Stimulated activated CD4-positive, alpha-beta T cell treated with anti-CD3 and anti-CD28 coated beads, Interleukin-15, amount 100 ng/mL, for 24 hours (primary cell): ENCODE measurements around the gene TAF7.
"Not testable (repeated sequence)": the region's sequence is repeated elsewhere in the genome, so short reads cannot be mapped to it uniquely, and the experiment has no call there.

Source experiments
- DNase-seq: peaks from one replicate; pipeline ENCODE4 v3.0.0-alpha.2; 2020

Gene TAF7

GRCh38 chr5:141320225-141321169 is at the start of gene TAF7:
Gene TAF7 (minus strand): TSS chr5:141320784. CDS start chr5:141320044, 740 bp downstream.
- DNase-seq, result peak; percentile 92

- DNase-seq, result no peak
These were observed 45.7 kb upstream of the TAF7 start for GRCh38 chr5:141366016-141366896.

- no peak for DNase-seq
These were observed 43.5 kb upstream of the TAF7 start, which contains the start of gene PCDHGA5 for GRCh38 chr5:141363952-141364660. Gene PCDHGA5 (plus strand): TSS chr5:141364162. CDS start chr5:141364331, 169 bp downstream.

DNA sequence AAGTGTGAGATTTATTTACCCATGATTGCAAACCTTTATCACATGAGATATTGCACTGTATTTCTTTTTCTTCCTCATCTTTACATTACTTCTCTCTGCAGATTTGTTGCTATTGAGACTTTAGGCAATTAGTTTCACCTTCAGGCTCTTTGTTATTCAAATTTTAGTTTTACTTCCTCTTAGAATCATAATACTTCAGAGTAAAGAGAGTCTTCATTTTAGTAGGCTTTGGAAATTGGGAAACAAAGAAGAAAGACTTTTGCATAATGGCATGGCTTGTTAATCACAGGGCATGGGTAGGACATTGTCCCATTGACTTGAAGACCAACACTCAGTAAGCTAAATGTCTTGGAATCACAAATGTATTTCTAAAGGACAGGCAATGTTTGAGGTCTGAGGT is 42.1 kb upstream of the TAF7 start:
- no peak for DNase-seq

DNA sequence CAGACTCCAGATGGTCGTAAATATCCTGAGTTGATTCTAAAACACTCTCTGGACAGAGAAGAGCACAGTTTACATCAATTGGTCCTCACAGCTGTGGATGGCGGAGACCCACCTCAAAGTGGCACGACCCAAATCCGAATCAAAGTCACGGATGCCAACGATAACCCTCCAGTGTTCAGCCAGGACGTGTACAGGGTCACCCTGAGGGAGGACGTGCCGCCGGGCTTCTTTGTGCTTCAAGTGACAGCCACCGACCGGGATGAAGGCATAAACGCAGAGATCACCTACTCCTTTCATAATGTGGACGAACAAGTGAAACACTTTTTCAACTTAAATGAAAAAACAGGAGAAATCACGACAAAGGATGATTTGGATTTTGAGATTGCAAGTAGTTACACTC is 40.1 kb upstream of the TAF7 start:
- DNase-seq, result no peak

DNA sequence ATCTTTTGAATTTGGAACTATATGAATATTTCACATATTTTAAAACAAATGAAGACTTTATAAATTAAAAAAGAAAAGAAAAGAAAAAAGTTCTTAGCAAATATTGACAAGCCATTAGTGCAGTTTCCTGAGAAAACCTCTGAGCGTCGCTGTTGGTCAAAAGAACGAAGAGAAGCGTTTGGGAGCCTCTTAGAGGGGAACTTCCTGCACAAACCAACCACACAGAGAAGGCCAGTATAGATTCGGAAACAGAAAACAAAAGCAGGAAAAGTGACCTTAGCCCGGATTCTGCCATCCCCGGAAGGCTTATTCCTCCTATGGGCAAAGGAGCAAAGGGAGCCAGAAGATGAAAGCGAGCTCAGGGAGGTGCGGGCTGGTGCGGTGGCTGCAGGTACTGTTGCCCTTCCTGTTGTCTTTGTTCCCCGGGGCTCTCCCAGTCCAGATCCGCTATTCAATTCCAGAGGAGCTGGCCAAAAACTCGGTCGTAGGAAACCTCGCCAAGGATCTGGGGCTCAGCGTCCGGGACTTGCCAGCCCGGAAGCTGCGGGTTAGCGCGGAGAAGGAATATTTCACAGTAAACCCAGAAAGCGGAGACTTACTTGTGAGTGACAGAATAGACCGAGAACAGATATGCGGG is 39.3 kb upstream of the TAF7 start, which contains the start of gene PCDHGB2:
PCDHGB2 (plus strand) TSS at position 205 of the 637 bp plus-strand sequence; CDS start at position 347, 142 bp downstream.
- no peak for DNase-seq

GRCh38 chr5:141356950-141357349 is 36.4 kb upstream of the TAF7 start:
- DNase-seq, result no peak

- DNase-seq, result no peak
These were observed 35.5 kb upstream of the TAF7 start for GRCh38 chr5:141356133-141356532.

DNA sequence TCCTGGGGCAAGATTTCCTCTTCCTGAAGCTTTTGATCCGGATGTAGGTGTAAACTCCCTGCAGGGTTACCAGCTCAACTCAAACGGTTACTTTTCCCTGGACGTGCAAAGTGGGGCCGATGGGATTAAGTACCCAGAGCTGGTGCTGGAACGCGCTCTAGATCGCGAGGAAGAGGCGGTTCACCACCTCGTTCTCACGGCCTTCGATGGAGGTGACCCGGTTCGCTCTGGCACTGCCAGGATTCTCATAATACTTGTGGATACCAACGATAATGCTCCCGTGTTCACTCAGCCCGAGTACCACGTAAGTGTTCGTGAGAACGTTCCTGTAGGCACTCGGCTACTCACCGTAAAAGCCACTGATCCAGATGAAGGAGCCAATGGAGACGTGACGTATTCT is 35.1 kb upstream of the TAF7 start:
- DNase-seq, result no peak

DNA sequence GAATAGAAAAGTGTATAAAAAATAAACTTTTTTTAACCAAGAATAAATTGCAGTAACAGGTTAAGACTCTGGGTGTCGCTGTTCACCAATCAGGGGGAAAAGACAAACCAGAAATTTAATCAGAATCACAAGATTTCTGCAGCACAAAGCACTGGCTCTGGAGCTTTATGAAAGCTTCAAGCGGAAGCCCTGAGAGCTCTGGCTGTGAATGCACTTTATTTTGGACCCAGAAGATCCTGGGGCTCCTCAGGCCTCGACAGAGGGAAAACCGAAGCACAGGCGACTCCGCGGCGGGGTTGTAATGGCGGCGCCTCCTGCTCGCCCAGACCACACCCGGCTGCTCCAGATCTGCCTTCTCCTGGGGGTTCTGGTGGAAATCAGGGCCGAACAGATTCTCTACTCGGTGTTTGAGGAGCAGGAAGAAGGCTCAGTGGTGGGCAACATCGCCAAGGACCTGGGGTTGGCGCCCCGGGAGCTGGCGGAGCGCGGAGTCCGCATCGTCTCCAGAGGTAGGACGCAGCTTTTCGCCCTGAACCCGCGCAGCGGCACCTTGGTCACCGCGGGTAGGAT is 34.4 kb upstream of the TAF7 start, which contains the start of gene PCDHGA4:
PCDHGA4 (plus strand) TSS at position 122 of the 570 bp plus-strand sequence; CDS start at position 209, 87 bp downstream.
- no peak for DNase-seq

GRCh38 chr5:141351591-141351990 is 31.0 kb upstream of the TAF7 start:
- DNase-seq, result no peak

GRCh38 chr5:141349917-141350619 is 29.5 kb upstream of the TAF7 start, which contains the start of gene PCDHGB1:
Gene PCDHGB1 (plus strand): TSS chr5:141350099. CDS start chr5:141350261, 162 bp downstream.
- DNase-seq, result peak; percentile 48

DNA sequence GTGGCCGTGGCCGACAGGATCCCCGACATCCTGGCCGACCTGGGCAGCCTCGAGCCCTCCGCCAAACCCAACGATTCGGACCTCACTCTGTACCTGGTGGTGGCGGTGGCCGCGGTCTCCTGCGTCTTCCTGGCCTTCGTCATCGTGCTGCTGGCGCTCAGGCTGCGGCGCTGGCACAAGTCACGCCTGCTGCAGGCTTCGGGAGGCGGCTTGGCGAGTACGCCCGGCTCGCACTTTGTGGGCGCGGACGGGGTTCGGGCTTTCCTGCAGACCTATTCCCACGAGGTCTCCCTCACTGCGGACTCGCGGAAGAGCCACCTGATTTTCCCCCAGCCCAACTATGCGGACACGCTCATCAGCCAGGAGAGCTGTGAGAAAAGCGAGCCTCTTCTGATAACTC is 25.4 kb upstream of the TAF7 start:
- DNase-seq, result not testable (repeated sequence)

DNA sequence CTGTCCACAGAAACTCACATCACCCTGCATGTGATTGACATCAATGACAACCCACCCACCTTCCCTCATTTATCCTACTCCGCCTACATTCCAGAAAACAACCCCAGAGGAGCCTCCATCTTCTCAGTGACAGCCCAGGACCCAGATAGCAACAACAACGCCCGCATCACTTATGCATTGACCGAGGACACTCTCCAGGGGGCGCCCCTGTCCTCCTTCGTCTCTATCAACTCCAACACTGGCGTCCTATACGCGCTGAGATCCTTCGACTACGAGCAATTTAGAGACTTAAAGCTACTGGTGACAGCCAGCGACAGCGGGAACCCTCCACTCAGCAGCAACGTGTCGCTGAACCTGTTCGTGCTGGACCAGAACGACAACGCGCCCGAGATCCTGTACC is 24.7 kb upstream of the TAF7 start:
- no peak for DNase-seq

DNA sequence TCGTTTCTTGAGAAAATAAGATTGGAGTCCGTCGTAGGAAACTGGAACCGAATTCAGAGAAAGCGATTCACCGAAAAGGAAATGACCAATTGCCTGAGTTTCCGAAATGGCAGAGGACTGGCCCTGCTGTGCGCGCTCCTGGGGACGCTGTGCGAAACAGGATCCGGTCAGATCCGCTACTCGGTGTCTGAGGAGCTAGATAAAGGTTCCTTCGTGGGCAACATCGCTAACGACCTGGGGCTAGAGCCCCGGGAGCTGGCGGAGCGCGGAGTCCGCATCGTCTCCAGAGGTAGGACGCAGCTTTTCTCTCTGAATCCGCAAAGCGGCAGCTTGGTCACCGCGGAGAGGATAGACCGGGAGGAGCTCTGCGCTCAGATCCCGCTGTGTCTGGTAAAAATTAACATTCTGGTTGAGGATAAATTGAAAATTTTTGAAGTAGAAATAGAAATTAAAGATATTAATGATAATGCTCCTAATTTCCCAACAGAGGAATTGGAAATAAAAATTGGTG is 23.4 kb upstream of the TAF7 start:
- no peak for DNase-seq

GRCh38 chr5:141343242-141343952 is 22.8 kb upstream of the TAF7 start, which contains the start of gene PCDHGA3:
Gene PCDHGA3 (plus strand): TSS chr5:141343829. CDS start chr5:141344034, 205 bp downstream.
- DNase-seq, result no peak

- no peak for DNase-seq
These were observed 22.2 kb upstream of the TAF7 start for GRCh38 chr5:141342773-141343172.

DNA sequence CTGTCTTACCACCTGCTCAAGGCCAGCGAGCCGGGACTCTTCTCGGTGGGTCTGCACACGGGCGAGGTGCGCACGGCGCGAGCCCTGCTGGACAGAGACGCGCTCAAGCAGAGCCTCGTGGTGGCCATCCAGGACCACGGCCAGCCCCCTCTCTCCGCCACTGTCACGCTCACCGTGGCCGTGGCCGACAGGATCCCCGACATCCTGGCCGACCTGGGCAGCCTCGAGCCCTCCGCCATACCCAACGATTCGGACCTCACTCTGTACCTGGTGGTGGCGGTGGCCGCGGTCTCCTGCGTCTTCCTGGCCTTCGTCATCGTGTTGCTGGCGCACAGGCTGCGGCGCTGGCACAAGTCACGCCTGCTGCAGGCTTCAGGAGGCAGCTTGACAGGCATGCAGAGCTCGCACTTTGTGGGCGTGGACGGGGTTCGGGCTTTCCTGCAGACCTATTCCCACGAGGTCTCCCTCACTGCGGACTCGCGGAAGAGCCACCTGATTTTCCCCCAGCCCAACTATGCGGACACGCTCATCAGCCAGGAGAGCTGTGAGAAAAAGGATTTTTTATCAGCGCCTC is 20.3 kb upstream of the TAF7 start:
- not testable (repeated sequence) for DNase-seq

DNA sequence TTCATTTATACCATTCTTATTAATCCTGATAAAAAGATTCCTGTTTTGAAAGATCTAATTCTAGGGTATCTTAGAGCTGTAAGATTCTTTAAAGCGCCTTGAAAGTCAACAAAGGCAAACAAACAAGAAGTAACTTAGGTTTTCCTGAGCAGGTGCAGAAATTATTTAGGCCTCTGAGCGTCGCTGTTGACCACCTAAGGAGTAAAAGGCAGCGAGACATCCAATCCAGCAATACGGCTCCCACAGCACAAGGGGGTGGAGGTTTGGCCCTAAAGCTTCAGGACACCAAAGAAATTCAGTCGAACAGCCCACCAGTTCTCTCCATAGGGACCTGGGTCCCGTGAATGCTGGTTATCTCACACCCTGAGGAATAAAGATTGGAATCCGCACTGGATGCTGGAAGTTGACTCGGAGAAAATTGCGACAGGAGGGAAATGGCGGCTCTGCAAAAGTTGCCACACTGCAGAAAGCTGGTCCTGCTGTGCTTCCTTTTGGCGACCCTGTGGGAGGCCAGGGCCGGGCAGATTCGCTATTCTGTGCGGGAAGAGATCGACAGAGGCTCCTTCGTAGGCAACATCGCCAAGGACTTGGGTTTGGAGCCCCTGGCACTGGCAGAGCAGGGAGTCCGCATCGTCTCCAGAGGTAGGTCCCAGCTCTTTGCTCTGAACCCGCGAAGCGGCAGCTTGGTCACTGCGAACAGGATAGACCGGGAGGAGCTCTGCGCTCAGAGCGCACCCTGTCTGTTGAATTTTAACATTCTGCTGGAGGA is 18.1 kb upstream of the TAF7 start, which contains the start of gene PCDHGA2:
PCDHGA2 (plus strand) TSS at position 223 of the 769 bp plus-strand sequence.
- no peak for DNase-seq
